ENCODE measurements around the gene TMEM132C. TPM values are rescaled to one million over a fixed set of nuclear protein-coding genes. Genes with fewer than 3 reads are reported as not detected.
"Not testable (repeated sequence)": the region's sequence is repeated elsewhere in the genome, so short reads cannot be mapped to it uniquely, and the experiment has no call there.

TMEM132C gene
- total RNA-seq, 2 experiments from 2014 or later: not detected

GRCh38 chr12:128445415-128446127, 178.6 kb downstream of the TMEM132C start:
- H3K36me3 Mint-ChIP-seq: no peaks in the 10 kb centered on the region

GRCh38 chr12:128449146-128449894, 182.3 kb downstream of the TMEM132C start:
- H3K9me3 Mint-ChIP-seq: no peaks in the 10 kb centered on the region
- DNase-seq: no peak
- no peak overlapping the region for H3K27ac Mint-ChIP-seq
- H3K4me3 Mint-ChIP-seq: no peak overlapping the region
- no peaks in the 10 kb centered on the region for H3K27me3 Mint-ChIP-seq
- no peaks in the 10 kb centered on the region for H3K4me1 Mint-ChIP-seq
- no peaks in the 10 kb centered on the region for H3K36me3 Mint-ChIP-seq

More at GRCh38 chr12:128445415-128446127, 178.6 kb downstream of the TMEM132C start:
- Mint-ChIP-seq H3K4me3 (no peak overlapping the region), H3K27me3 (no peaks in the 10 kb centered on the region), H3K4me1 (no peaks in the 10 kb centered on the region), H3K27ac (no peak overlapping the region), H3K9me3 (no peaks in the 10 kb centered on the region)
- DNase-seq: no peak

GRCh38 chr12:128450810-128451209, 183.8 kb downstream of the TMEM132C start:
- Mint-ChIP-seq H3K27ac (no peak overlapping the region), H3K4me1 (no peaks in the 10 kb centered on the region), H3K9me3 (peaks cover 1% of the 10 kb centered on the region), H3K27me3 (no peaks in the 10 kb centered on the region), H3K4me3 (no peak overlapping the region), H3K36me3 (no peaks in the 10 kb centered on the region)
- DNase-seq: no peak

- H3K4me3 Mint-ChIP-seq: no peak overlapping the region
- no peak for DNase-seq
- no peak overlapping the region for H3K27ac Mint-ChIP-seq
- H3K4me1 Mint-ChIP-seq: no peaks in the 10 kb centered on the region
- H3K36me3 Mint-ChIP-seq: no peaks in the 10 kb centered on the region
- H3K27me3 Mint-ChIP-seq: no peaks in the 10 kb centered on the region
- peaks cover 5% of the 10 kb centered on the region for H3K9me3 Mint-ChIP-seq
Measured at GRCh38 chr12:128455851-128456250, 188.9 kb downstream of the TMEM132C start.

- Mint-ChIP-seq H3K9me3 (peaks cover 5% of the 10 kb centered on the region), H3K4me1 (no peaks in the 10 kb centered on the region), H3K27me3 (no peaks in the 10 kb centered on the region), H3K36me3 (no peaks in the 10 kb centered on the region), H3K4me3 (no peak overlapping the region), H3K27ac (no peak overlapping the region)
- DNase-seq: no peak
Measured at GRCh38 chr12:128456922-128457321, 190.0 kb downstream of the TMEM132C start.

GRCh38 chr12:128458301-128458974, 191.5 kb downstream of the TMEM132C start:
- no peaks in the 10 kb centered on the region for H3K27me3 Mint-ChIP-seq
- H3K27ac Mint-ChIP-seq: no peak overlapping the region
- no peaks in the 10 kb centered on the region for H3K4me1 Mint-ChIP-seq
- H3K36me3 Mint-ChIP-seq: no peaks in the 10 kb centered on the region
- no peak overlapping the region for H3K4me3 Mint-ChIP-seq
- no peak for DNase-seq
- peaks cover 5% of the 10 kb centered on the region for H3K9me3 Mint-ChIP-seq

GRCh38 chr12:128459067-128459466, 192.1 kb downstream of the TMEM132C start:
- Mint-ChIP-seq H3K4me1 (no peaks in the 10 kb centered on the region), H3K9me3 (peaks cover 5% of the 10 kb centered on the region), H3K27me3 (no peaks in the 10 kb centered on the region), H3K27ac (no peak overlapping the region), H3K4me3 (no peak overlapping the region), H3K36me3 (no peaks in the 10 kb centered on the region)
- no peak for DNase-seq

- no peaks in the 10 kb centered on the region for H3K4me1 Mint-ChIP-seq
- H3K9me3 Mint-ChIP-seq: peaks cover 3% of the 10 kb centered on the region
- DNase-seq: no peak
- H3K36me3 Mint-ChIP-seq: no peaks in the 10 kb centered on the region
- no peak overlapping the region for H3K4me3 Mint-ChIP-seq
- H3K27me3 Mint-ChIP-seq: no peaks in the 10 kb centered on the region
- H3K27ac Mint-ChIP-seq: no peak overlapping the region
Measured at GRCh38 chr12:128463881-128464280, 196.9 kb downstream of the TMEM132C start.

GRCh38 chr12:128467882-128468281, 200.9 kb downstream of the TMEM132C start:
- H3K27me3 Mint-ChIP-seq: no peaks in the 10 kb centered on the region
- H3K9me3 Mint-ChIP-seq: no peaks in the 10 kb centered on the region
- DNase-seq: no peak
- H3K4me3 Mint-ChIP-seq: no peak overlapping the region
- no peak overlapping the region for H3K27ac Mint-ChIP-seq
- H3K36me3 Mint-ChIP-seq: no peaks in the 10 kb centered on the region
- H3K4me1 Mint-ChIP-seq: no peaks in the 10 kb centered on the region

- Mint-ChIP-seq H3K9me3 (peaks cover 10% of the 10 kb centered on the region), H3K4me3 (no peak overlapping the region), H3K27me3 (peaks cover 6% of the 10 kb centered on the region), H3K36me3 (peaks cover 2% of the 10 kb centered on the region), H3K4me1 (no peaks in the 10 kb centered on the region), H3K27ac (no peak overlapping the region)
- DNase-seq: no peak
Measured at GRCh38 chr12:128468926-128469325, 202.0 kb downstream of the TMEM132C start.

GRCh38 chr12:128471491-128471890, 204.5 kb downstream of the TMEM132C start:
- Mint-ChIP-seq H3K27me3 (peaks cover 6% of the 10 kb centered on the region), H3K27ac (no peak overlapping the region), H3K4me3 (no peak overlapping the region), H3K4me1 (no peaks in the 10 kb centered on the region), H3K36me3 (peaks cover 2% of the 10 kb centered on the region), H3K9me3 (peaks cover 10% of the 10 kb centered on the region)
- DNase-seq: no peak

GRCh38 chr12:128474916-128475315, 207.9 kb downstream of the TMEM132C start:
- H3K27ac Mint-ChIP-seq: no peak overlapping the region
- H3K4me1 Mint-ChIP-seq: no peaks in the 10 kb centered on the region
- H3K4me3 Mint-ChIP-seq: no peak overlapping the region
- H3K9me3 Mint-ChIP-seq: peaks cover 10% of the 10 kb centered on the region
- DNase-seq: no peak
- H3K36me3 Mint-ChIP-seq: peaks cover 2% of the 10 kb centered on the region
- H3K27me3 Mint-ChIP-seq: peaks cover 6% of the 10 kb centered on the region

- Mint-ChIP-seq H3K27ac (no peak overlapping the region), H3K4me3 (no peak overlapping the region), H3K4me1 (no peaks in the 10 kb centered on the region), H3K27me3 (peaks cover 6% of the 10 kb centered on the region), H3K9me3 (peaks cover 10% of the 10 kb centered on the region), H3K36me3 (peaks cover 2% of the 10 kb centered on the region)
- DNase-seq: no peak
Measured at GRCh38 chr12:128476266-128476665, 209.3 kb downstream of the TMEM132C start.

- no peak overlapping the region for H3K27ac Mint-ChIP-seq
- no peaks in the 10 kb centered on the region for H3K27me3 Mint-ChIP-seq
- no peak overlapping the region for H3K4me3 Mint-ChIP-seq
- H3K9me3 Mint-ChIP-seq: peaks cover 1% of the 10 kb centered on the region
- no peaks in the 10 kb centered on the region for H3K4me1 Mint-ChIP-seq
- no peaks in the 10 kb centered on the region for H3K36me3 Mint-ChIP-seq
- DNase-seq: no peak
Measured at GRCh38 chr12:128483526-128484255, 216.7 kb downstream of the TMEM132C start.

GRCh38 chr12:128497376-128497775, 230.4 kb downstream of the TMEM132C start:
- H3K36me3 Mint-ChIP-seq, H3K4me3 Mint-ChIP-seq, H3K27ac Mint-ChIP-seq, DNase-seq, H3K27me3 Mint-ChIP-seq, H3K4me1 Mint-ChIP-seq: not testable (repeated sequence)
- peaks cover 12% of the 10 kb centered on the region for H3K9me3 Mint-ChIP-seq

Data from activated naive CD8-positive, alpha-beta T cell treated with anti-CD3 and anti-CD28 coated beads for 36 hours (primary cell).